ENCODE data around the gene SLC37A2.

GRCh38 chr11:125123947-125124617 is 61.0 kb downstream of the SLC37A2 start:
- no peak for TF ChIP-seq CTCF (IDR thresholded peaks at IDR 0.05)
- no peak for TF ChIP-seq POLR2AphosphoS5 (IDR thresholded peaks at IDR 0.05)
- no peak for TF ChIP-seq POLR2A (IDR thresholded peaks at IDR 0.05)
